ENCODE results near the gene ALKBH3.

Gene ALKBH3

GRCh38 chr11:43968719-43969118 lies 88.1 kb downstream of the ALKBH3 start:
- DNase-seq: no peak

- DNase-seq: no peak
Observed at GRCh38 chr11:43969543-43969942, 88.9 kb downstream of the ALKBH3 start.
